NCI-H2171 (cell line): ENCODE measurements around the gene TGM1.
"Not testable (repeated sequence)": the region's sequence is repeated elsewhere in the genome, so short reads cannot be mapped to it uniquely, and the experiment has no call there.

Experiments used
- DNase-seq: peaks from one replicate; lab custom pipeline; 2025; lab: John Stamatoyannopoulos, UW

The TGM1 gene

DNA sequence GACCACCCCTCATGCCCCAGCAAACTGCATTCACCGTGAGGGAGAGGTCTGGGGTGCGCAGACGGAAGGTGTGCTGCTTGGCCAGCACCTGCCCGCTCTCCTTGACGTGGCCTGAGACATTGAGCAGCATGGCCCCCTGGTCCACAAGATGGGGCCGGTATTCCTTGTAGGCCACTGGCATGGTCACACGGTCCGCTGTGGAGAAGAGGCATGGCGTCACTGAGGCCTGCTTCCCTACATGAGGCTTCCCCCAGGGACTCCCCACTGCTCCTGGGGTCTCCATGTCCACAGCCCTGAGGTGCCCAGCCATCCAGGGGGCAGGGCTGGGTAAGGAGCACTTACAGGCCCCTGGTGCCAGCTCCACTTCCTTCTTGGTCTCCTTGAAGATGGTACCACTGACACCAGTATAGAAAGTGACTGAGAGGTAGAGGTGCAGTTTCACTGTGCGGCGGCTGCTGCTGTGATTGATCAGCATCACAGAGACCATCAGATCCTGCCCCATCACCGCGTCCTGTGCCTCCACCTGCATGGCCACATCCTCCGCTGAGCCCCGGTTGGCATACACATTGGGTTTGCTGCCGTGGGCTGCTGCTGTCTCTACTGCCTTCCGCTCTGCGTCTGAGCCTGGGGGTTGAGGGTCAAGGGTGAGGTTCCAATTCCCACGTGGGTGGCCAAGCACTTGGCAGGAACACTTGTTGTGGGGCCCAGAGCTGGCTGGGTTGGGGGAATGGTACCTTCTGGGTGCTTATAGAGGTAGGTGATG is 8.2 kb downstream of the TGM1 start:
- DNase-seq = no peak

DNA sequence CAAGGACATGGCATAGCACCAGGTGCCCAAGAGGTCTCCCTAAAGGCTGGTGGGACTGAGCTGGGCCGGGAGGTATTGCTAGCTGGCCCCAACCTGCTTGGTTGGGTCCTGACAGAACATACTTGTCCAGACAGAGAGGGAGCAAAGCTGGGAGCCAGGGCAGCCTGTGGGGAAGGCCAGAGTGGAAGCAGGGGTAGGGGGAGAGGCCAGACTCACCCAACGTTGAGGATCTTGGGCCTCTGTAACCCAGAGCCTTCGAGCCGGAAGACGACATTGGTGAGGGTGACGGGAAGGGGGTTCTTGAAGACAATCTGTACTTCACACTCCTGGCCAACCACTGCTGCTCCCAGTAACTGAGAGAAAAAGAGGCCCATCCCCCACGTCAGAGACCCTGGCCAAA is 9.0 kb downstream of the TGM1 start:
- no peak for DNase-seq

DNA sequence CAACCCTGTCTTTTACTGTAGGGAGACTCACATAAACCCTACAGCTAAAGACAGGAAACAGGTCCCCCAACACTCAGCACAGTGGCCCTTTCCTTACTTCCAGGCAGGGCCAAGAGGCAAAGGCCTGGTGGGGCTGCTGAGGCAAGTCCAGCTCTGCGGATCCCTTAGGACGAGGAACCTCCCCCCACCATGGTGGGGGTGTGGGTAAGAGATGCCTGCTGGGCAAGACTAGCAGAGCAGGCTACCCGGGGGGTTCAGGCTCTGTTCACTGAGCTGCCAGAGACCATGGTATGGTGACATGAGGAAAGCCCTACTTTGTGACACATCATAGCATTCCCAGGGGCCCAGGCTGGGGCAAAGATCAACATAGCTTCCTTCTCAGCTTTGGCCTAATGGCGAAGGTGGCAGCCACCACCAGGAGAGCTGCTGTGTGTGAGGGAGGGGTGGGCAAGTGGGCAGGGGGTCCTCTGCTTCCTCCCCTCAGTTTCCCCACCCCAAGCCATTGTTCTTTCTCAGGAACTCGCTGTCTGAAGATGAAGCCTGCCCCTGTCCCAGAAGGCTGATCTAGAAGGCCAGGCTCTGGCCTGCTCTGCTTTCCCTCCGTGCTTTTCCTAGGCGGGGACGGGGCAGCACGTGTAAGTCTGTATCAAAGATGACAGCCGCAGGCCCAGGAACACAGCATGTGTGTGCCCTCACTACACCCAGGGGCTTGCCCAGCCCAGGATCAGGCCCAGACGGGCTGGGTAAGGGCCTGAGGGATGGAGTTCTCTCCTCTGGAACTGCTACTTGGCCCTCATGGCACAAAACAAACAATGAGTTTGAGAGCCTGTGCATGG is 10.5 kb downstream of the TGM1 start:
- no peak for DNase-seq

DNA sequence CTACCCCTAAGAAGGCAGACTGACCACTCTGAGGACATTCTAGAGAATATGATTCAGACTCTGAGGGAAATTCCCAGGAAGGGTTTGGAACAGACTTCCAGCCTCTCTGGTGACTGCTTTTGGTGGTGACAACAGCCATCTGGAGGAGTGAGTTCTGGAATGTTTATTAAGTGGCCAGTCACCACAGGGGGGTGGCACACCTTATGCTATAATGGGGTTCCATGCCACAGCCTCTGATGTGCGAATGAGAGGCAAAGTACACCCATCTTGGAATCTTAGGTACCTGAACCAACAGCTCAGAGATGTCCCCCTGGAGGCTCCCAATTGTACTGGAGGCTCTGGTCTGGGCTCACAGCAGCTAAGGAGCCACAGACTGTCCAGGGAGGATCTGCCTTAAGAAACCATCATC is 11.1 kb downstream of the TGM1 start:
- no peak for DNase-seq

DNA sequence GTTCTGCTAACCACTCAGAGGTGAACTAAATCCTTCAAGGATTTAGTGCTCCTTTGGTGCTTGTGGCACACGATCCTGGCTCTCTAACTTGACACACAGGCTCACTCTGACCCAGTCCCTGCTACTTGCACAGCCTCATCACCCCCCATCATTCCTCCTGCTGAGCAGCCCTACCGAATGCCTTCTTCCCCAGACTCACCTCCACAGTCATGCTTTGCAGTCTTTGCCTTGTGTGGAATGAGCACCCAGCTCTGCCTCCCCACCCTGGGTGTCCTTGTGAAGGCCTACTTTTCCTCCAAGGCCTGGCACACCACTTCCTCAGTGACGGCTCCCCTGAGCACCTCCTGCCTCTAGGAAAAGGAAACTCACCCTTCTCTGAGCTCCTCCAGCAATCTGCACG is 12.6 kb downstream of the TGM1 start:
- no peak for DNase-seq

DNA sequence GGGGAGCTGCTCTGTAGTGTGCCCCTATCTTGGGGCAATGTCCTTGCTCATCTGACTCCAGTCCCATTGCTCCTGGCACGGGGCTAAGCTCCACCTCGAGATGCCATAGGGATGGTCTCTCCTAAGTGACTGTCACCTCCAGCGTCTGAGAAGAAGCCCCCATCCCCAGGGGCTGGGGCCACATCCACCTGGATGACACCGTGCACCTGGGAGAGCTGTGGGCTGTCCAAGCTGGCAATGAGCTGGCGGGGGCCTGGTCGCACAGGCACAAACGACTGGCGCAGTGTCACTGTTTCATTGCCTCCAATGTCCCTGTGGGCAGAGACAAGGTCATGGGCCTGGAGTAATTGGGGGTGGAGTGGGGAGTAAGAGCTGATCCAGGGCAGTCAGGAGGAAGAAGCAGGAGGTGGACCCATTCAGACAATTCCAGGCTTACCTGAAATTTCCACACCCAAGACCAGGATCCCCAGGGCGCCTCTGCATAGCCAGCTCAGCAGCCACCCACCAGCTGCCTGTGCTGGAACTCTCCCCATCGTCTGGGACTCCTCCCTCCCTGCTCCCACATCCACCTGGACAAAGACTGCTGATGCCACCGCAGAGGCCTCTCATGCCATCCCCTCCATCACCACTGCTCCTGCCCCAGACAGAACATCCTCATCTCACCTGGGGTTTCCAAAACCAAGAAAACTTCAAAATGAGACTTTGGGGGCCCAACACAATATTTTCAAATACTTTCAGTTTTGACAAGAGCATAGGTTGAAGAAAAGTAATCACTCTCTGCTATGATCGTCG is 13.6 kb downstream of the TGM1 start:
- DNase-seq = no peak

DNA sequence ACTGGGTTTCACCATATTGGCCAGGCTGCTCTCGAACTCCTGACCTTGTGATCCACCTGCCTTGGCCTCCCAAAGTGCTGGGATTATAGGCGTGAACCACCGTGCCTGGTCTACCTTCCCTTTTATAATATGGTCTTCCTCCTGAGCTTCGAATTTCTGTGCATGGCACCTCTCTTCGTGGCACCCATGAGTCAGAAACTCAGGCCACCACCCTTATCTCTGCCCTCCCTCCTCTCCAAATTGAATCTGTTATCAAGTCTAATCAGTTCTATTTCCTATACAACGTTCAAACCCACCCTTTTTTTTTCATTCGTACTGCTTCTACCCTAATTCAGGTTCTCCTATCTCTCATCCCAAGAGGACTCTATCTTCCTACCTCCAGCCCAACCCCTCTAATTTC is 15.6 kb downstream of the TGM1 start:
- DNase-seq = no peak

DNA sequence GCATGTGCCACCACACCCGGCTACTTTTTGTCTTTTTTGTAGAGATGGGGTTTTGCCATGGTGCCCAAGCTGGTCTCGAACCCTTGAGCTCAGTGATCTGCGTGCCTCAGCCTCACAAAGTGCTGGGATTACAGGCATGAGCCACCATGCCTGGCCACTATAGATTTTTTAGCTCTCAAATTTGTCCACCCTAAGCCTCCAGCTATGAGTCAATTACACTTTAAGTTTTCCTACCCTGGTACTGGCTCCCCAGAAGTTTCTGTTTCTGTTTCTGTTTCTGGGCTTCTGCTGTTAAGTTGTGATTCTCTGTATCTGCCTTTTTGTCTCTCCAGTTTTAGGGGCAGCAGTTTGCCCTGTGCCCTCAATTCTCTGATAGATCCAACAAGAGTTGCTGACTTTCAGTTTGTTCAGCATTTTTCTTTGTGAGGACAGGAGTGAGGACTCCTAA is 16.2 kb downstream of the TGM1 start:
- DNase-seq = no peak

DNA sequence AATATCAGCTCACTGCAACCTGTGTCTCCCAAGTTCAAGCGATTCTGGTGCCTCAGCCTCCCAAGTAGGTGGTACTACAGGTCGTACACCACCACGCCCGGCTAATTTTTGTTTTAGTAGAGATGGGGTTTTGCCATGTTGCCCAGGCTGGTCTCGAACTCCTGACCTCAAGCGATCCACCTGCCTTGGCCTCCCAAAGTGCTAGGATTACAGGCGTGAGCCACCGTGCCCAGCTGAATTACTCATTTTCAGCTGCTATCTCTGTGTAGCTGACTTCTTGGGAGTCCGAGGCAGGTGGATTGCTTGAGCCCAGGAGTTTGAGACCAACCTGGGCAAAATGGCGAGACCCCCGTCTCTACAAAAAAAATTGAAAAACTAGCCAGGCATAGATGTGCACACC is 17.6 kb downstream of the TGM1 start:
- not testable (repeated sequence) for DNase-seq

DNA sequence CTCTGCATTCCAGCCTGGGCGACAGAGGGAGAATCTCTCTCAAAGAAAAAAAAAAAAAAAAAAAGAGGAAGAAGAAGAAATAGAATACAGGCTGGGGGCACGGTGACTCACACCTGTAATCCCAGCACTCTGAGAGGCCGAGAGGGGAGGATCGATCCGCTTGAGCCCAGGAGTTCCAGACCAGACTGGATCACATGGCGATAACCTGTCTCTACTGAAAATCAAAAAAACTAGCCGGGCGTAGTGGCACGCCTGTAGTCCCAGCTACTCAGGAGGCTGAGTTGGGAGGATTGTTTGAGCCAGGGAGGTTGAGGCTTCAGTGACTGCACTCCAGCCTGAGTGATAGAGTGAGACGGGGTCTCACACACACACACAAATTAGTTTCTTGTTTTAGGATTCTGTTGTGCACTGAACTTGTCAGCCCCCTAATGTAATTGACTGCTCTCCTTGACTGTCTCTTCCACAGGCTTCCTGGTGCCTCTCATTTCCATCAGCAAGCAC is 19.6 kb downstream of the TGM1 start:
- DNase-seq = peak; percentile 21

DNA sequence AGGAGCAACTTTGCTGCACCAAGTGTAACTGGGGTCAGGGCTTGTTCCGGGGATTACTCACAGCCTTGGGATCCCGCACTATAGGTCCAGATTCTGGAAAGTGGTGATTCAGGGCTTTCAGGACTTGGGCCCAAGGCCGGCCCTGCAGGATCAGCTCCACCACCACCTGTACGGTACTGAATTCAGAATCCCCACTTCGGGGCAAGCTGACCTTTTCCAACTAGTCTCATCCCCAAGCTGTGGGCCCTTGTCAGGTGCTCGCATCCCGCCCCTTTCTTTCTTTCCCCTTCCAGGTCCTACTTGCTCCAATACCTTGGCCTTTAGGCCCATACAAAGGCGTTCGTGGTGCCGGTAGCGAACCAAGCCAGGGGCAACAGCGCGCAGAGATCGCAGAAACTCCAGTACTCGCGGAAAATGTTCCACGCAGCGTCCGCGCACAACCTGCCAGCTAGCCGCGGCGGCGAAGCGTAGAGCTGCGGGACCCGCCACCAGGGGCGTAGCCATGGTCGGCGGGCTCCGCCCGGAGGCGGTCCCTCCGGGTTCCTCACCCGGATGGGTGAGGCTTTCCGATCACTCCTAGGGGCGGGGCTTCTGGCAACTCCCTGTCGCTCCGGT is 21.0 kb downstream of the TGM1 start:
- peak; percentile 95 for DNase-seq

DNA sequence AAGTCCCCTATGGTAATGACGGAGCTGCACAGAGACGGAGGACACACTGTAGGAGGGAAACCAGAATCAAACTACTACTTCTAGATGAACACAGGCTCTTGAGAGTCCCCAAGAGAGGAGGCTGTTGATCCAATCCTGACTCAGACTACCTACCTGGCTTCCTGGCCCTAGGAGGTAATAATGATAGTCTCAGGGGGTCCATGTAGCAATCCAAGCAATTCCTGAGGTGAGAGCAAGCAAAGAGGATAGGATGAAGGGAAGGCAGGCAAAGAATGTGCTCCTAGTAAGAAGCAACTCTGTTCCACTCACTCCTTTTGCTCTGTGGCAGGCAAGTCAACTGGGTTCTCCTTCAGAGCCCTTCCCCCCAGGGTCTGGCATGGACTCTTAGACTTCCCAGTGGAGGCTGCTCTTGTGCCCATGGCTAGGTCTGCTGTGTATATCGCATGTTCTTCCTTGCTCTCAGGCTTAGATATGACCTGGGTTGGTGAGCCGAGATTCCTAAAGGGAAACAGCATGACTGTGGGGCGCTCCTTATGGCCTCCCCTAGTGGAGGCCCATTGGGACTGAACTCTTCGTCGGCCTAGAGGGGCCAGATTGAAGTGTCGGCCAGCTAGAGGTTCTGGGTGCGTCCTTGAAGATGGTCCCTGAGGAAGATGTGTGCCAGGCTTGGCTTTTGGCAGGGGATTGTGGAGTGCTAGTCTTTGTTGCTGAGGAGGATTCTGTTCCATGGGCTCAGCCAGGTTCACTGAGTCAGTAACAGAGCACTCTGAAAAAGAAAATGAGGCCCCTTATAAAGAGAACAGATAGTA is 22.7 kb downstream of the TGM1 start:
- DNase-seq = no peak

DNA sequence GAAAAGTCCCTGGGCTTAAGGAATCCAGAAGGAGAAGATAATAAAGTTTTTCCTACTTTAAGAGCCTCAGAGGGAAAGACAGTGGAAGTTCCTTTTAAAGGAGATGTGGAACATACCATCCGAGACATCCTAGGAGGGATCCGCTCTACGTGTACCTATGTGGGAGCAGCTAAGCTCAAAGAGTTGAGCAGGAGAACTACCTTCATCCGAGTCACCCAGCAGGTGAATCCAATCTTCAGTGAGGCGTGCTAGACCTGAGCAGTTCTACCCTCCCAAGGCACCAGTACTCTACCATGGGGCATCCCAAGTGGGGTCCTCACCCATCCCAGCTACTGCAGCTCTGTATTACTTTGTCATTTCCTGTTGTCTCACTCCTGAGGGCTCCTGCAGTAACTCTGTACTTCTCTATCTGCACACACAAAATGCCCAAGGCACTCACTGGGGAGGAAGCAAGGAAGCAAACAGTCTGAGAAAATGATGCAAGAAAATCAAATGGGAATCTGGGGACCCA is 24.4 kb downstream of the TGM1 start:
- no peak for DNase-seq

DNA sequence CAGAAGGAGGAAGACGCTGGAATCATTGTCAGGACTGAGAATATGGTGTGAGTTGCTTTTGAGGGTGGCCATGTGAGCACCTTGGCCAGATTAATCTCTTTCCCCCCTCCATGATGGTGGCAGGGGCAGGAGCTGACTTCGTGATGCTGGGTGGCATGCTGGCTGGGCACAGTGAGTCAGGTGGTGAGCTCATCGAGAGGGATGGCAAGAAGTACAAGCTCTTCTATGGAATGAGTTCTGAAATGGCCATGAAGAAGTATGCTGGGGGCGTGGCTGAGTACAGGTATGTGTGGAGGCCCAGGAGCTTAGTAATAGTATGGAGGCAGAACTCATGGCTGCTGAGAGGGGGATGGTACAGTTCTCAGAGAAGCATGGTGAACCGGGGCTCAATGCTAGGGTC is 24.9 kb downstream of the TGM1 start:
- DNase-seq = no peak

DNA sequence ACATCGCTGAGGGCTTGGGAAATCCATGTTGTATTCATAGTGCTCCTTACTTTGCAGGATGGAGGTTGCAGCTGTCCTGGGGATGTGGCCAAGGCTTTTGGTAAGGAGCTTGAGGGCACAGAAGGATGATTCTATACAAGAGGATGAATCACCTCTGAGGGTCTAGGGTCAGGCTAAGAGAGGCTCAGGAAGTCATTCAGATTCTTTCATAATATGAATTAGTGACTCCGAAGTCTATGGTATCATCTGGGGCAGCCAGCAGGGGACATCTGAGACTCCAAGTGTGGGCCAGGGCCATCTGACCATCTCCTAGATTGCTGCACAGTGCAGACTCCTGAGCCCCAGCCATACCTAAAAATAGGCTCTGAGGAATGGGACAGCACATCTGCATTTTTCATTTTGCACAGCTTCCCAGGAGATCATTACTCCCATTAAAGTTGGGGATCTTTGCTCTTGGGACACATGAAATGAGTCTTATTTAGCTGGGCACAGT is 25.5 kb downstream of the TGM1 start:
- DNase-seq = no peak

DNA sequence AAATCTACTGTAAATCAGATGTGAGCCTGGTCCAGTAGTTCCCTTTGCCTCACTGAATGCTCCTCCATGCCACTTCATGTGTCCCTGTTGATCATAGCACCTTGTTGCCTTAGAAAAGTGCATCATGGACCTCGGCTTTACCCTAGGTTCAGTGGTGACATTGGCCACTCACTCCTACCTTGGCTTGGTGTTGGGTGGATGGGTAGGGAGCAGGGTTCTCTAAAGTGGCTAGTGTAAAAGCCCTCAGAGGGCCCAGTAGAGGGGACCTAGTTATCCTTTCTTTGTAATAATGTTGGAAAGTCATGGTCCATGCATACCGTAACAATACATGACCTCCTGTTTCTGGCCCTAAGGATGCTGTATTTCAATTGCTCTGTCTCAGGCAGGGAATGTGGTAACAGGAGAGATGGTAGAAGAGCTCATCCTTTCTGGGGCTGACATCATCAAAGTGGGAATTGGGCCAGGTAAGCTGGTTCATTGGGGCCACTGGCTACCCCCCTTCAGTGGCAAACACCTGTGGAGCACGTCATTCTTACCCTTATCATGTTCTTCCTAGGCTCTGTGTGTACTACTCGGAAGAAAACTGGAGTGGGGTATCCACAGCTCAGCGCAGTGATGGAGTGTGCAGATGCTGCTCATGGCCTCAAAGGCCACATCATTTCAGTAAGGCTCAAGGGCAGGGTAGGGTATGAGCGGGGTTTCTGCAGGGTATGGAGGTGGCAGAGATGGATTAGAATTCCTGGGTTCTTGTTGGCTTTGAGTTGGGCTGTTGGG is 26.1 kb downstream of the TGM1 start:
- no peak for DNase-seq

DNA sequence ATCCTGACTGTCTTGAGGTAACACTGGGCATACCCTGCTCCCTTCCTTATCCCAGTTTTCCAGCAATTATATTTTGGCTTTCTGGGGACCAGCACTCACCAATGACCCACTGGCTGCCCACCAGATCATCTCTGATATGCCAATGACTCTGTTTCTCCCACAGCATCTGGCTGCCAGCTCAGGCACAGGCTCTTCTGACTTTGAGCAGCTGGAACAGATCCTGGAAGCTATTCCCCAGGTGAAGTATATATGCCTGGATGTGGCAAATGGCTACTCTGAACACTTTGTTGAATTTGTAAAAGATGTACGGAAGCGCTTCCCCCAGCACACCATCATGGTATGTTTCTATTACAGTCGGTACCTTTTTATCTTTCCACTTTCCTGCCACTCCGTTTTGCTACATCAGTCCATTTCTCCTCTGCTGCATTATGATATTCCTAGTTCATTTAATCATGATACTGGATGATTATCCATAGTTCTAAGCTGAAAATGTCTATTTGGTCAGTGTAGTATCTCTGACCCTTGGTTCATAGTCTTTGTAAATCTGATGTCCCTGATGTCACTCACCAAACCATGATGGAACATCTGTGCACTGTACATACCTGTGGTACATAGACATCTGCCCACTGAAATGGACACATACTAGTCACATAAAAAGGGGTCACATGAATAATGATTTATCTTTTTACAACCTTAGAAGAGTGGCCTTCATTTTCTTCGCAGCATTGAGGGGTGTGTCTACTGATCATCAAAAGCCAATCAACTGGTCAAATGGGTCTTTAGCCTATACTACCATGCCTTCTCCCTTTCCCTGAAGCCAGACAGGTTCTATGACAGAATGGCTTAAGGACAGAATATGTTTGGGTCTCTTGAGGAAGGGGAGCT is 26.9 kb downstream of the TGM1 start:
- DNase-seq = no peak

DNA sequence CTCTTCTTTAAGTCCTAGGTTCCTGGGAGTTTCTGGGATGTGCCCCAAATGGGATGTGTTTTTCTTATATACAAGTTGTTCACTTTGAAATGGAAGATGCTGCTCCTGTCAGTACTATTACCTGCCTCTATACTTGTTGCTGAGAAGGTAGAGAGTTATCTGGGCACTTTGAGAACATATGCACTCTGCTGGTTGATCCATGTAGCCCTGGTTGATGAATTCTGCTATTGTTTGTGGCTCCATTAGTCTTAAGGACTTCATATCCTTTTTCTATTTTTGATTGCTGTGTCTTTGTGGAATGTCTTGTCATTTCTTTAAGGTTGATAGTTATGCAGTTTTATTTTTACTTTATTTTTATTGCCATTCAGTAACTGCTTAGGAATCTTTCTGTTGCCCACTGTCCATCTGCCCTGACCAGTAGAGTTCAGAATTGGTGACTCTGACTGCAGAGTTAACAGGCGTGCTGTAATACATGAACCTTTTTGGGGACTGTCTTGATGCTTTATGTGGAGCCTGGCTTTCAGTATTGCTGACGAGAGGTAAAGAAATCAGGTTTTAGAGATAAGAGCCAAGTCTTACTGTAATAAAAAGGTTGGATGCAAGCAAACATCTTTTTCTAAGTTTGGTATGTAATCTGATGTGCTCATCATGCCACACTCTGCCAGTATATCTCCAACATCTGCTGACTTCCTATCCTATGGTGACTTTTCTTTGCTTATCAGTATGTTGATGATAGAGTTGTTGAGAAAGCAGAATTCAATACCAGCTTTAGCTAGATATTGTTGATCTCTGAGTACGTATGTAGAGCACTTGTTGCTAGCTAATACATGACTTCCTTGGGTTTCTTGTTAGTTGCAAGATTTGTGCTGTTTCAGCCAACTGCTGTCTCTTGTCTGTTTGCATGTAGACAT is 28.6 kb downstream of the TGM1 start:
- no peak for DNase-seq
